Bronchial epithelial cell (primary cell): ENCODE measurements around the gene RARG. TPM values are rescaled to one million over a fixed set of nuclear protein-coding genes. Genes with fewer than 3 reads are reported as not detected.

Experiments
- DNase-seq: peaks from one replicate; pipeline ENCODE4 v3.0.0-alpha.2; 2010; ENCODE audit warnings: low read depth
- FAIRE-seq: peaks from 2 replicates; lab custom pipeline; 2011; peaks lifted over from hg19 to GRCh38; lab: Jason Lieb, UNC
- H3K27me3 ChIP-seq: 2 replicates; pipeline ENCODE4 v1.5.1; 2011; ENCODE audit warnings: low read length; ENCODE audit not compliant: control insufficient read depth, insufficient read depth
- H3K36me3 ChIP-seq: 2 replicates; pipeline ENCODE4 v1.5.1; 2011; ENCODE audit warnings: low read length; ENCODE audit not compliant: control insufficient read depth, insufficient read depth
- H3K4me3 ChIP-seq: 2 replicates; pipeline ENCODE4 v1.5.1; 2011; ENCODE audit warnings: mild to moderate bottlenecking, low read depth, low read length, control low read depth
- total RNA-seq: library from RNA; depleted of rRNA; stranded (reverse); fragments of >200 nt; gene quantifications from 2 replicates; pipeline ENCODE4 v1.2.1, GENCODE V29; 2014
- TF ChIP-seq, protein P1 (sequence below): IDR thresholded peaks from 2 replicates; pipeline ENCODE4 v1.5.1; 2011; ENCODE audit warnings: mild to moderate bottlenecking, moderate library complexity, low read length, control low read depth, inconsistent platforms; ENCODE audit not compliant: insufficient read depth, severe bottlenecking

Gene RARG
- total RNA-seq, 1 donor from 2014 or later = 24.7 TPM

DNA sequence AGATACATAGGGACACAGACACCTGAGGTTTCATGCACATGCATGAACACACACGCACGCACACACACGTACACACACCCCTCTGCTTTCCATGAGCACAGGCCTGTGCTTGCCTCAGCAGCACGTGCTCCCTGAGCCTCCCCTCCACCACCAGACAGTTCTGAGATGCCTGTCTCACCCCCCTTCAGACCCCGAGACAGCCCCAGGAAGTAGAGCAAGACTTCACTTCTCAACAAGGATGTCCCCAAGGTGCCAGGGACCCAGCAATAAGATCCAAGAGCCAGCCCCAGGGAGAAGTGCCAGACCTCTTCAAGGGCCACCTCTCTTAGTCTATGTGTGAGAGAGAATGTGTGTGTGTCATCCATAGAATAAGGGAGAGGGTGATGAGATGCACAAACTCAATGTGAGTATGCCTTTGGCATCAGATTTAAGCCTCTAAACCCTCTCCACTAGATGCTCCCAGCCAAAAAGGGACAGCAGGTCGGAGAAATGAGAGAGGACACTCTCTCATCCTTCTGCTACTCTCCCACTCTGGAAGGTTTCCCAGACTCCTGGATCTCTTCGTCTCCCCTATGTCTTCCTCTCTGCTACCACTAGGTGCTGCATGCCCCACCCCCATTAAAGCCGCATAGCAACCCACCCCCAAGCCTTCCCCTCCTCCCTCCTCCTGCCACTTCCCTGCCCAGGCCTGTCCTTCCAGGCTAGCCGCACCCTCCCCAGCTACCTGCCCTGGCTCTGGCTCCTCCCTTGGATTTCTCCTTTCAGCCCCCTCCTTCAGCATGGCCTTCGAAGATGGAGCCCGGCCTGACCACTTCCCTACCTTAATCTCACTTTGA, 7.7 kb downstream of the RARG start:
- peak; percentile 78 for DNase-seq
- no peak overlapping the region for H3K4me3 ChIP-seq
- H3K27me3 ChIP-seq = no peaks in the 10 kb centered on the region
- no peak for FAIRE-seq
- TF ChIP-seq, protein P1, sequence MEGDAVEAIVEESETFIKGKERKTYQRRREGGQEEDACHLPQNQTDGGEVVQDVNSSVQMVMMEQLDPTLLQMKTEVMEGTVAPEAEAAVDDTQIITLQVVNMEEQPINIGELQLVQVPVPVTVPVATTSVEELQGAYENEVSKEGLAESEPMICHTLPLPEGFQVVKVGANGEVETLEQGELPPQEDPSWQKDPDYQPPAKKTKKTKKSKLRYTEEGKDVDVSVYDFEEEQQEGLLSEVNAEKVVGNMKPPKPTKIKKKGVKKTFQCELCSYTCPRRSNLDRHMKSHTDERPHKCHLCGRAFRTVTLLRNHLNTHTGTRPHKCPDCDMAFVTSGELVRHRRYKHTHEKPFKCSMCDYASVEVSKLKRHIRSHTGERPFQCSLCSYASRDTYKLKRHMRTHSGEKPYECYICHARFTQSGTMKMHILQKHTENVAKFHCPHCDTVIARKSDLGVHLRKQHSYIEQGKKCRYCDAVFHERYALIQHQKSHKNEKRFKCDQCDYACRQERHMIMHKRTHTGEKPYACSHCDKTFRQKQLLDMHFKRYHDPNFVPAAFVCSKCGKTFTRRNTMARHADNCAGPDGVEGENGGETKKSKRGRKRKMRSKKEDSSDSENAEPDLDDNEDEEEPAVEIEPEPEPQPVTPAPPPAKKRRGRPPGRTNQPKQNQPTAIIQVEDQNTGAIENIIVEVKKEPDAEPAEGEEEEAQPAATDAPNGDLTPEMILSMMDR = peak; percentile 59
- peaks cover 18% of the 10 kb centered on the region for H3K36me3 ChIP-seq

DNA sequence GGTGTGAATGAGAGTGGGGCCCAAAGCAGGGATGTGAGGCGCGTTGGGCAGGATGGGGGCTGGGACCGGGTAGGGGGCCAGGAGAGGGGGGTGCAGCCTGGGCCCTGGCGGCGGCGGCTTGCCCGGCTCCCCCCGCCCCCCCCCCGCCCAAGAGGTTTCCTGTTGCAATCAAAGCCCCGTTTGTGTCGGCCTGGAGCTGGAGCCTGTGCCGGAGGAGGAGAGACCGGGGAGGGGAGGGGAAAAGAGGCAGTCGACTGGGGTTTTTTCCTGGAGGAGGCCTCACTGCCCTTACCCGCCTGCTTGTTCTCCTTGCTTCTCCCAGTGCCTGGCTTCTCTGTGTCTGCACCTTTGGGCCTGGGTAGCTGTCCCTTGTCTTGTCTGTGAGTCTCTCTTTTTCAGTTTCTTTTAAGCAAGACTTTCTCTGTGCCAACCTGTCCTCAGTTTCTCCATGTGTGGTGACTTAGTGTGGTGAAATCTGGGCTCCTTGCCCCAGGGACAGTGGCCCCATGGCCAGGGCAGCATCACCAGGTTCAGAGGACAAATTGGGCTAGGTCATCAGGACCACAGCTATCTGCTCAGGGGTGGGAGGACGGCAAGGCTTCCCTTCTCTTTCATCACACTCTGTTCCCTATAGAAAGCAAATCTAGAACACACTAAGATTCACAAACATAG, 8.5 kb downstream of the RARG start:
- Histone ChIP-seq H3K27me3 (no peaks in the 10 kb centered on the region), H3K4me3 (no peak overlapping the region), H3K36me3 (peaks cover 15% of the 10 kb centered on the region)
- no peak for FAIRE-seq
- no peak for DNase-seq
- TF ChIP-seq, protein P1 = no peak

DNA sequence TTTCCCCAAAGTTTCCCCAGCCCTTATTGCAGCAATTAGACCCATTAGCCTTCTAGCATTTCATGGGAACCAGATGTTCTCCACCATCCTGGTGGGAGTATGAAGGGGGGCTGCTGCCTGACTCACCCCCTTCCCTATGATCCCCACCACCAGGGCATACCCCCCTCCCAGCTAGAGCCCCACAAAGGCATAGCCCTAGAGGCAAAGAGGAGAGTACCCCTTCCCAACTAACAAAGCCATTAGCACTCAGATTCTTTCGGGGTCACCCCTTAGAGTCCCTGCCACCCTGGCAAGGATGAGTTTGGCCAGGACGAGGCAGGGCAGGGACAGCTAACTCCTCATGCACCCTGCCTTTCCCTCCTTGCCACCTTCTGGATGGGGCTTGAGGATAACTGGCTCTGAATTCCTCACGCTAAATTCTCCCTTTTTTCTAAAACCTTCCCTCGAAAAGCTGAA, 9.2 kb downstream of the RARG start:
- FAIRE-seq (no peak), DNase-seq (no peak)
- H3K4me3 ChIP-seq = no peak overlapping the region
- no peaks in the 10 kb centered on the region for H3K27me3 ChIP-seq
- H3K36me3 ChIP-seq = peaks cover 18% of the 10 kb centered on the region
- TF ChIP-seq, protein P1 = no peak

DNA sequence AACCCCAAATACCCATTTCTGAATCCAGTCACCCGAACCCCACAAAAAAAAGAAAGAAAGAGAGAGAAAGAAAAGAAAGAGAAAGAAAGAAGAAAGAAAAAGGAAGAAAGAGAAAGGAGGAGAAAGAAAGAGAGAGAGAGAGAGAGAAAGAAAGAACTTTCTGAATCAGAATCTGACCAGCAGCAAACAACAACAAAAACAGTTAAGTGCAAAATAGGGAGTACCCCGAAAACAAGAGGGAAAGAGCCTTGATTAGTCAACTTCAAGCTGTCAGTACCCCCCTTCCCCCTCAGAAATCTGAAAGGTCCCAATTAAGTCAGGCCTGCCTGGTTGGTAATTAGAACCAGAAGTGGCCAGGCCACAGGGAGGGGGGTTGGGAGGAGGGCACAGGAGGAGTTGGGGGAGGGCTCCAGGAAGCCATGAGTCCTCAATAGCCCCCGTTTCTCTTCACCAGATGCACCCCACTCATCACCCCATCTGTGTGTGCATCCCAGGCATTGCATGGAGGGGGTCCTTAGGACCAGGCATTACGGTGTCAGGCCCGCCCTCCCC, 9.8 kb downstream of the RARG start:
- DNase-seq (no peak), FAIRE-seq (no peak)
- TF ChIP-seq, protein P1 = no peak
- Histone ChIP-seq H3K4me3 (peak overlapping the region; percentile 5), H3K36me3 (peaks cover 17% of the 10 kb centered on the region), H3K27me3 (no peaks in the 10 kb centered on the region)

DNA sequence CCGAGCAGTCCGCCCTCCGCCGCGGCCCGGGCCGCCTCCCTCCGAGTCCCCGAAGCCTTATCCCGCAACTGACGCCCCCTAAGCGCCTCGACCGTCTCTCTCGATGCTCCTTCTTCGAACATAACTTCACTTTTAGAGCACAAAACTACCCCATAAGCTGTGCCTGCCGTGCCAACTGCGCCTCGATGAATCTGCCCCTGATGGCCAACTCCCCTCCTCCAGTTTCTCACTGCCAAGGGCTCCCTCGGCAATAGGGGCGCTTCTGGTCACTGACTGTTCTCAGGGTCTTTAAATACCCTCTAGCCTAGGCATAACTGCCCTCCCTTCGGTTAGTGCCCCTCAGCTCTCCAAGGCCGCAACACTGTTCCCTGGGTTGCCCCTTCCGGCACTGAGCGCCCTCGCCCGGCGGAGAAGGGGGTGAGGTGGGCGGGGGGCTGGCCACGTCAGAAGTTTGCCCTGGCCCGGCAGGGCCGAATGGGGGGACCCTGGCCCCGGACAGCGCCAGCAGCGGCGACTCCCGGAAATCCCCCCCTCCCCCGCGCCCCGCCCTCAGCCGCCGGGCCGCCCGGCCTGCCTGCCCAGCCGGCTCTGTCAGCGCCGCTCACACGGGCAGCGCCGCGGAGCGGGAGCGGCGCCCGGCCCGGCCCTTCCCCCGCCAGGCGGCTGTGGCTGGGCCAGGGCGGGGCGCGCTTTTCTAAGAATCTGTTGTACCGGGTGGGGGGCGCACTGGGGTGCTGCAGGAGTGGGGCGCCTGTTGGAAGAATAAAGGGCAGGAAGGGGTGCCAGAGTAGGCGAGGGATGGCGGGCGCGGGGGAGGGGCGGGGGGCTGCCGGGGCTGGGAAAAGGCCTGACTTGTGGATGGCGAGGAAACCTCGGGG, 10.6 kb downstream of the RARG start:
- FAIRE-seq = no peak
- H3K27me3 ChIP-seq = no peaks in the 10 kb centered on the region
- peak overlapping the region; percentile 50 for H3K4me3 ChIP-seq
- H3K36me3 ChIP-seq = peaks cover 16% of the 10 kb centered on the region
- TF ChIP-seq, protein P1 = peak; percentile 4
- DNase-seq = no peak
